PFSK-1 (cell line): Measurements from ENCODE around the gene PLEK2.

Source experiments
- FOXP2 ChIP-seq: optimal IDR thresholded peaks from 2 replicates; pipeline ENCODE3; 2011; ENCODE audit warnings: borderline replicate concordance, control low read depth, inconsistent platforms; ENCODE audit not compliant: insufficient read depth; ENCODE audit errors: extremely low read length, extremely low read depth
- POLR2AphosphoS5 ChIP-seq: IDR thresholded peaks from 2 replicates; pipeline ENCODE4 v1.6.1; 2012; ENCODE audit warnings: low read depth, mild to moderate bottlenecking, control low read depth, low read length, moderate library complexity
- REST ChIP-seq, 2 experiments: IDR thresholded peaks; 2 replicates each; pipeline versions ENCODE4 v1.6.1 to v1.8.0; 2011 to 2012; ENCODE audit warnings: low read depth in 2 of 2, low read length in 2 of 2, control low read depth in 1 of 2, inconsistent platforms in 1 of 2, mild to moderate bottlenecking in 1 of 2, moderate library complexity in 1 of 2; ENCODE audit not compliant: insufficient read depth in 1 of 2
- SIN3A ChIP-seq: IDR thresholded peaks from 2 replicates; pipeline ENCODE4 v1.6.1; 2012; ENCODE audit warnings: mild to moderate bottlenecking, low read length, moderate library complexity, borderline replicate concordance; ENCODE audit not compliant: insufficient read depth
- TAF1 ChIP-seq: IDR thresholded peaks from 2 replicates; pipeline ENCODE4 v1.6.1; 2012; ENCODE audit warnings: low read length, control low read depth, borderline replicate concordance; ENCODE audit not compliant: insufficient read depth

PLEK2 gene

DNA sequence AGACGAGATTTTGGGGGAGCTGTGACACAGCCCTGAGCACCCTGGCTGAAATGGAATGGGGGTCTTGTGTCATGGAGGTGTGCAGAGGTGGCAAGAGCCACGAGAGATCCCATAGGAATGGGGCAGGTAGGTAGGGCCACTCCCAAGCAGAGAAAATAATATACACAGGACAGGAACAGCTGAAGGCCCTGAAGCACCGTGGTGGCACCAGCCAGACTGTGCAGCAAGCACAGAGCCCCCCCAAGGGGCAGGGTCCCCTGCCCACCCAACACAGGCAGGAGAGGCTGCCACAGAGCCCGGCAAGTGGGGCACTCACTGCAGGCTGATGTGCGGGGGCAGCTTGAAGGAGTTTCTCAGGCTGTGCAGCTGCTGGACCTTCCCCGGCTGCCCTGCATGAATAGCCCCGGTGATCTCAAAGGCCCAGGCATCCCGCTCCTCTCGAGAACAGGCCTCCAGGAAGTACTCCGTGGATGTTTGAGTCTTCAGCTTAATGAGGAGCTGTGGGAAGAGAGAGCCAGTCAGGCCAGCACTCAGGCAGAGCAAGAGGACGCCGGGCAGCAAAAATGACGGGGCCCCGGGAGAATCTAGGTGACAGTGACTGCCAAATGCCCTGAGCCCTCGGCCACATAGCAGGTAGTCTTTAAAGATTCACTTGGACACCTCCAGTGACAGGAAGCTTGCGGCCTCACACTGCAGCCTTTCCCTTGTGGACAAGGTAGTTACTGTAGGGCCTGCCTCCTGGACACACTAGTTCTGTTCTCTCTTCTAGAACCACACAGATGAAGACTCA is 16.7 kb downstream of the PLEK2 start:
- TF ChIP-seq REST (IDR thresholded peaks at IDR 0.05; ENCODE audit: insufficient read depth in 1 of 2, low read depth in 2 of 2, low read length in 2 of 2) (no peak), FOXP2 (no peak), SIN3A (no peak), POLR2AphosphoS5 (no peak), TAF1 (no peak)

- TF ChIP-seq FOXP2 (no peak), POLR2AphosphoS5 (no peak), SIN3A (no peak), TAF1 (no peak), REST (IDR thresholded peaks at IDR 0.05; ENCODE audit: insufficient read depth in 1 of 2, low read depth in 2 of 2, low read length in 2 of 2) (no peak)
Measured at GRCh38 chr14:67393689-67394088, 18.3 kb downstream of the PLEK2 start.

GRCh38 chr14:67392800-67393199 is 19.2 kb downstream of the PLEK2 start:
- TF ChIP-seq REST (IDR thresholded peaks at IDR 0.05; ENCODE audit: insufficient read depth in 1 of 2, low read depth in 2 of 2, low read length in 2 of 2) (no peak), TAF1 (no peak), POLR2AphosphoS5 (no peak), FOXP2 (no peak), SIN3A (no peak)

DNA sequence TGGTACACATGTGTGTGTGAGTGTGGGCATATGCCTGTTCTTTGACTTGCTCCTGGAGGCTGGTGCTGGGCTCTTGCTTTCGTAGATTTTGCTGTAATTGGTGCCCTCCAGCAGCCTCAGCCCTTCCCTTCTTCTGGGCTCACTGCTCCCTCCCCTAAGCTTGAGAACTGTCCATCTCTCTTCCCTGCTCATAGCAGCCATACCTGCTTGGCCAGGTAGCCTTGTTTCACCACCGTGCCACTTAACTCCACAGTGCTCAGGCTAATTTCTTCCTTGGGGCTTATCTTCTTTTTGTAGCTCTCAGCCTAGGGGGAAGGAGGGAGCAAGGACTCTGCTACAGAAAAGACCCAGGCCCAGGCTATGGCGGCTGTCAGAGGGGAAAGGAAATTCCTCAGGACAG is 19.8 kb downstream of the PLEK2 start:
- TF ChIP-seq TAF1 (no peak), POLR2AphosphoS5 (no peak), FOXP2 (no peak), SIN3A (no peak), REST (IDR thresholded peaks at IDR 0.05; ENCODE audit: insufficient read depth in 1 of 2, low read depth in 2 of 2, low read length in 2 of 2) (no peak)

DNA sequence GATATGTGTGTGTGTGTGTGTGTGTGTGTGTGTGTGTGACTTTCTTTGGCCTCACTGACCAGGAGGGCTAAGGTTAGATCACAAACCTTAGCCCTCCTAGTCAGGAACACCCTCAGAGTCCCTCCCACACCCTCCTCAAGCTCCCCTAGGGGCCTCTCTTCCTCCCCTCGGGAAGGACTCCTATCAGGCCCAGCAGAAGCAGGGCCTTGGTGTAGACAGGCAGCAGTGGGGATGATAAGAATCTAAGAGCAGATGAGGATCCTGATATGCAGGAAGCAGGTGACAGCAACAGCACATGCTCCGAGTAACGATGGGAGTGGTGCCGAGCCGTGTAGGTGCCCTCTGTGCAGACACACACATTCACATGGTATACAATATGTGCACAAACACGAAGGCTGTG is 20.7 kb downstream of the PLEK2 start:
- TF ChIP-seq REST (IDR thresholded peaks at IDR 0.05; ENCODE audit: insufficient read depth in 1 of 2, low read depth in 2 of 2, low read length in 2 of 2) (no peak), POLR2AphosphoS5 (no peak)
